G401.6 (cell line): ENCODE data around the gene USO1.
A peak's percentile ranks its signal among the peaks of the same experiment; 100 is the strongest.

Source experiments
- FAIRE-seq: peaks from 2 replicates; lab custom pipeline; 2012; peaks lifted over from hg19 to GRCh38; lab: Jason Lieb, UNC

The USO1 gene

GRCh38 chr4:75845992-75846391 is 121.6 kb downstream of the USO1 start:
- no peak for FAIRE-seq

DNA sequence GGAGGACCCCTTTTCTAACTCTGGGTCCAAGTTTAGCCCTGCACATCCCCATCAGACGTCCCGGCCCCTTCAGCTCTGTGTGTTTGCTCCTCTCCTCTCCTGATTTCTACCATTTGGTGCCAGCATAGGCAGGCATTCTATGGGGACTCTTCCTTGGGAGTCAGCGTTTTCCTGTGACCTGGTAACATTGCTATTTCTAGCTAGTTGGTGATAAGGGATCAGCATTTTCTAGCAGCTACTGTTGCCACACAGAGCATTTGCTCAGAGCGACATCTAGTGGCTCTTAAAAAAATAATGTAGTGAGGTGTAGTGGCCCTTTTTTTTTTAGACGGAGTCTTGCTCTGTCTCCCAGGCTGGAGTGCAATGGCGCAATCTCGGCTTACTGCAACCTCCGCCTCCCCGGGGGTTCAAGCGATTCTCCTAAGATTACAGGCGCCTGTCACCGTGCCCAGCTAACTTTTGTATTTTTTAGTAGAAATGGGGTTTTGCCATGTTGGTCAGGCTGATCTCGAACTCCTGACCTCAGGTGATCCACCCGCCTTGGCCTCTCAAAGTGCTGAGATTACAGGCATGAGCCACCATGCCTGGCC is 123.9 kb downstream of the USO1 start:
- FAIRE-seq, result peak; percentile 84

DNA sequence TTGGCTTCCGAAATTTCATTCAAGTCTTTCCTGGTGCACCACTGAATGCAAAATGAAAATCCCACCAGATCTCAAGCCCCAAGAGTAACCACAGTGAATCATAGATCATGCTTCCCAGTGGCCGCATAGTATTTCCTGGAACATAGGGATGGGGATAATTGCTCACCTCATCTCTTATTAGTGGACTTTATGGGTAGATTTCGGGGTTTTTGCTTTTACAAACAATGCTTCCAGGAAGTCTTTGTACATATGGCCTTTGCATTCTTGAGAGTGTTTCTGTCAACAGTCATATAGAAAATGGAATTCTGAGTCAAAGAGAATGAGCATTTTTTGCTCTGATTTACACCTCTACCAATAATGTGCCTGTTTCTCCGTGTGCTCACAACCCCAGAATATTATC is 124.5 kb downstream of the USO1 start:
- FAIRE-seq, result no peak

DNA sequence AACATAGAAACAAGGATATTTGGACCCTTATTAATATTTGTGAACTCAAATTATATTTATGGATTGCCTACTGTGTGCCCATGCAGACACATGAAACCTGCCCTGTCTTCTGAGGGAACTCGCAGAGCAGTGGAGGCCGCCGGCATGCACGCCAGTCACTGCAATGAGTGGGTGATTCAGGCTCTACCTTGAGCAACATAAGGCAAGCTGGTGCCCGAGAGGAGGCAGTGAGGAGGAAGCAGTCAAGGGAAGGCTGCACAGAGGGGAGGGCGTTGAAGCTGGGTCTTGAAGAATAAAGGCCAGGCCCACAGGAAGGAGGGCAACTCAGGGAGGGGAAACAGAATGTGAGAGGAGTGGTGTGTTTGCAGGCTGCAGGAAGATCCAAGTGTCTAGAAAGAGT is 125.1 kb downstream of the USO1 start:
- FAIRE-seq, result no peak

DNA sequence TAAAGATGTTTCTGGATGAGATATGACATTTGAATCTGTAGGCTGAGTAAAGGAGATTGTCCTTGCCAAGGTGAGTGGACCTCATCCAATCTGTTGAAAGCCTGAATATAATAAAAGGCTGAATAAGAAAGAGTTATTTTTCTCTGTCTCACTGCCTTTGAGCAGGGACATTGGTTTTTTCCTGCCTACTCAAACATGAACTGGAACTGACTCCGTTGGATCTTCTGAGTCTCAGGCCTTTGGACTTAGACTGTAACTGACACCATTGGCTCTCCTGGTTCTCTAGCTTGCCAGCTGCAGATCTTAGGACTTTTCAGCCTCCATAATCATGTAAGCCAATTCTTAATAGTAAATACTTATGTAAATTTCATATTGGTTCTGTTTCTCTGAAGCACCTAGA is 134.3 kb downstream of the USO1 start:
- FAIRE-seq, result no peak

- no peak for FAIRE-seq
These were observed 136.2 kb downstream of the USO1 start for GRCh38 chr4:75860606-75861005.
